ENCODE measurements around the gene SLIT3.

SLIT3 gene

DNA sequence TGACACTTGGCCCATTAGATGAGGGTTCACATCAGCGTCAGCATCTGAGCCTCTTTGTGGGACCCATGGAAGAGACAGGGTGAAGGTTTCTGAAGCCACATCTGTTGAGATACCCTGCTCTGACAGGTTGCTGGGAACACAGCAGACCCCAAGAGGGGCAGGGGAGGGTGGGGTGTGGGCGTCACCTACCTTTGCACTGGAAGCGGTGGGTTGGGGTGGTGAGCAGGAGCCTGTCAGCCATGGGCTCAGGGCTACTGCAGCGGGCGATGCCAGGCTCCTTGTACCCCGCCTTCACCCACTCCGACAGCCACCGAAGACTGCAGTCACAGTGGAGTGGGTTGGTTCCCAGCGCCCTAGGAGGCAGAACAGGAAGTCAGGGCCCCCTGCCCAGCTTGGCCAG, 590.2 kb downstream of the SLIT3 start:
- Histone ChIP-seq H3K4me3 (ENCODE audit: low read depth, low read length) (no peak overlapping the region), H3K27me3 (no peaks in the 10 kb centered on the region)
- DNase-seq = no peak

GRCh38 chr5:168707716-168708695, 592.9 kb downstream of the SLIT3 start:
- no peaks in the 10 kb centered on the region for H3K27me3 ChIP-seq
- H3K4me3 ChIP-seq (ENCODE audit: low read depth, low read length) = no peak overlapping the region
- no peak for DNase-seq
- no peaks in the 10 kb centered on the region for H3K9me3 ChIP-seq
- TF ChIP-seq, protein P1, sequence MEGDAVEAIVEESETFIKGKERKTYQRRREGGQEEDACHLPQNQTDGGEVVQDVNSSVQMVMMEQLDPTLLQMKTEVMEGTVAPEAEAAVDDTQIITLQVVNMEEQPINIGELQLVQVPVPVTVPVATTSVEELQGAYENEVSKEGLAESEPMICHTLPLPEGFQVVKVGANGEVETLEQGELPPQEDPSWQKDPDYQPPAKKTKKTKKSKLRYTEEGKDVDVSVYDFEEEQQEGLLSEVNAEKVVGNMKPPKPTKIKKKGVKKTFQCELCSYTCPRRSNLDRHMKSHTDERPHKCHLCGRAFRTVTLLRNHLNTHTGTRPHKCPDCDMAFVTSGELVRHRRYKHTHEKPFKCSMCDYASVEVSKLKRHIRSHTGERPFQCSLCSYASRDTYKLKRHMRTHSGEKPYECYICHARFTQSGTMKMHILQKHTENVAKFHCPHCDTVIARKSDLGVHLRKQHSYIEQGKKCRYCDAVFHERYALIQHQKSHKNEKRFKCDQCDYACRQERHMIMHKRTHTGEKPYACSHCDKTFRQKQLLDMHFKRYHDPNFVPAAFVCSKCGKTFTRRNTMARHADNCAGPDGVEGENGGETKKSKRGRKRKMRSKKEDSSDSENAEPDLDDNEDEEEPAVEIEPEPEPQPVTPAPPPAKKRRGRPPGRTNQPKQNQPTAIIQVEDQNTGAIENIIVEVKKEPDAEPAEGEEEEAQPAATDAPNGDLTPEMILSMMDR (IDR thresholded peaks at IDR 0.05; ENCODE audit: low read depth, low read length) = no peak
- H3K4me1 ChIP-seq = no peaks in the 10 kb centered on the region
- peaks cover 97% of the 10 kb centered on the region for H3K36me3 ChIP-seq

More for the DNA sequence above, 590.2 kb downstream of the SLIT3 start:
- H3K9me3 ChIP-seq = no peaks in the 10 kb centered on the region
- H3K4me1 ChIP-seq = no peaks in the 10 kb centered on the region
- peaks cover 92% of the 10 kb centered on the region for H3K36me3 ChIP-seq
- TF ChIP-seq, protein P1 (IDR thresholded peaks at IDR 0.05; ENCODE audit: low read depth, low read length) = no peak

DNA sequence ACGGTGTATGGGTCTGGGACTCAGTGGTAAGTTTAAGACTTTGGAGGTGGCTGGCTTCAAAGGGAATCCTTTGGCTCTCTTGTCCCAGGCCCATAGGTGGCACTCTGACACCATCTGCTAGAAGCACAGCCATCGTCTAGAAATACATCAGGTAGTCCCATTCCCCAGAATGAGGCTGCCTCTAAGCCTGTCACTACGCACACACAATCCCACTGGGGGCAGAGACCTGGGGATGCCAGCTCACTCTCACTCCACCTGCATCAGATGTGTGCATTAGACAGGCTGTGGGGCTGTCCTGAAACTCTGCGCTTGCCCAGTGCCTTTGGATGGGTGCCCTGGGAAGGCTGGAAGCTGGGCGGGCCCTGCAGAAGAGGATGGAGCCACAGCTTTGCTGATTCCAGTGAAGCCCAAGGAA, 594.3 kb downstream of the SLIT3 start:
- H3K36me3 ChIP-seq = peaks cover 97% of the 10 kb centered on the region
- TF ChIP-seq, protein P1 (IDR thresholded peaks at IDR 0.05; ENCODE audit: low read depth, low read length) = peak; percentile 72
- peak; percentile 52 for DNase-seq
- no peaks in the 10 kb centered on the region for H3K4me1 ChIP-seq
- H3K27me3 ChIP-seq = no peaks in the 10 kb centered on the region
- no peak overlapping the region for H3K4me3 ChIP-seq (ENCODE audit: low read depth, low read length)
- no peaks in the 10 kb centered on the region for H3K9me3 ChIP-seq

- H3K4me1 ChIP-seq = no peaks in the 10 kb centered on the region
- no peak overlapping the region for H3K4me3 ChIP-seq (ENCODE audit: low read depth, low read length)
- H3K9me3 ChIP-seq = no peaks in the 10 kb centered on the region
- DNase-seq = no peak
- no peaks in the 10 kb centered on the region for H3K27me3 ChIP-seq
- peaks cover 97% of the 10 kb centered on the region for H3K36me3 ChIP-seq
- TF ChIP-seq, protein P1 (IDR thresholded peaks at IDR 0.05; ENCODE audit: low read depth, low read length) = no peak
Observed at GRCh38 chr5:168705321-168705720, 595.6 kb downstream of the SLIT3 start.

- Histone ChIP-seq H3K9me3 (no peaks in the 10 kb centered on the region), H3K27me3 (no peaks in the 10 kb centered on the region), H3K4me3 (ENCODE audit: low read depth, low read length) (no peak overlapping the region), H3K36me3 (peaks cover 97% of the 10 kb centered on the region), H3K4me1 (no peaks in the 10 kb centered on the region)
- no peak for DNase-seq
- TF ChIP-seq, protein P1 (IDR thresholded peaks at IDR 0.05; ENCODE audit: low read depth, low read length) = no peak
Observed at GRCh38 chr5:168702511-168702910, 598.4 kb downstream of the SLIT3 start.

GRCh38 chr5:168701641-168702040, 599.3 kb downstream of the SLIT3 start:
- DNase-seq = no peak
- H3K4me3 ChIP-seq (ENCODE audit: low read depth, low read length) = no peak overlapping the region
- H3K36me3 ChIP-seq = peaks cover 97% of the 10 kb centered on the region
- TF ChIP-seq, protein P1 (IDR thresholded peaks at IDR 0.05; ENCODE audit: low read depth, low read length) = no peak
- H3K27me3 ChIP-seq = no peaks in the 10 kb centered on the region
- H3K4me1 ChIP-seq = no peaks in the 10 kb centered on the region
- H3K9me3 ChIP-seq = no peaks in the 10 kb centered on the region

All from BE2C (cell line).